ENCODE data around the gene TAS2R31. TPM values are rescaled to one million over a fixed set of nuclear protein-coding genes. Genes with fewer than 3 reads are reported as not detected.
A peak's percentile ranks its signal among the peaks of the same experiment; 100 is the strongest.
"Not testable (repeated sequence)": the region's sequence is repeated elsewhere in the genome, so short reads cannot be mapped to it uniquely, and the experiment has no call there.

TAS2R31 gene, protein sequence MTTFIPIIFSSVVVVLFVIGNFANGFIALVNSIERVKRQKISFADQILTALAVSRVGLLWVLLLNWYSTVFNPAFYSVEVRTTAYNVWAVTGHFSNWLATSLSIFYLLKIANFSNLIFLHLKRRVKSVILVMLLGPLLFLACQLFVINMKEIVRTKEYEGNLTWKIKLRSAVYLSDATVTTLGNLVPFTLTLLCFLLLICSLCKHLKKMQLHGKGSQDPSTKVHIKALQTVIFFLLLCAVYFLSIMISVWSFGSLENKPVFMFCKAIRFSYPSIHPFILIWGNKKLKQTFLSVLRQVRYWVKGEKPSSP
- total RNA-seq = 0.99 and 2.2 TPM in 2 replicates
- polyA plus RNA-seq (2012) = 0.42 TPM

DNA sequence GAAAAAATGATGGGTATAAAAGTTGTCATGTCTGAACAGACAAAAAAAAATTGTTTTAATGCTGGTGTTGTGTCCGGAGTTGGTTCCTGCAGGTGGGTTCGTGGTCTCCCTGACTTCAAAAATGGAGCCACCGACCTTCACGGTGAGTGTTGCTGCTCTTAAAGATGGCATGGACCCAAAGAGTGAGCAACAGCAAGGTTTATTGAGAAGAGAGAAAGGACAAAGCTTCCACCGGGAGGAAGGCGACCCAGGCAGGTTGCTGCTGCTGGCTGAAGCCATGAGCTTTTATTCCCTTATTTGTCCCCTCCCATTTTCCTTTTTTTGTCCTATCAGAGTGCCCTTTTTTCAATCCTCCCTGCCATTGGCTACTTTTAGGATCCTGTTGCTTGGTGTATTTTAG is at the start of gene TAS2R31:
Gene TAS2R31, minus strand, starts transcription at position 101 of the 400 bp plus-strand sequence. Its CDS starts 72 bp downstream, at position 29.
- DNase-seq (ENCODE audit: low read depth) = no peak

DNA sequence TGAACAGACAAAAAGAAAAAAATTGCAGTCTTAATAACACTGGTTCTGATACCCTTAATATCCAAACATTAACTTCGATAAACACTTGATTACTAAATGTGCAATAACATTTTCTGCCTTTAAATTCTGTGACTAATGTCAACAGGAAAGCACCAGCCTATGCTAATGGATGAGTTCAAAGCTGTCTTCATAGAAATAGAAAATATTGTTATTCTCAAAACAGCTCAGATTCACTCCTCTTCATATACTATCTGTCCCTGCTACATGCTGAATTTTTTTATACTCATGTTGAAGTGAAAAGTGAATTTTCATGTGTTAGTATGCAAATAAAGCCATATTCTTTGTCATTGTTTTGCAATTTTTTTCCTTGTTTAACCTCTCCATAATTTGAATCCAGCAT is 47.0 kb upstream of the TAS2R31 start:
- no peak for DNase-seq (ENCODE audit: low read depth)

DNA sequence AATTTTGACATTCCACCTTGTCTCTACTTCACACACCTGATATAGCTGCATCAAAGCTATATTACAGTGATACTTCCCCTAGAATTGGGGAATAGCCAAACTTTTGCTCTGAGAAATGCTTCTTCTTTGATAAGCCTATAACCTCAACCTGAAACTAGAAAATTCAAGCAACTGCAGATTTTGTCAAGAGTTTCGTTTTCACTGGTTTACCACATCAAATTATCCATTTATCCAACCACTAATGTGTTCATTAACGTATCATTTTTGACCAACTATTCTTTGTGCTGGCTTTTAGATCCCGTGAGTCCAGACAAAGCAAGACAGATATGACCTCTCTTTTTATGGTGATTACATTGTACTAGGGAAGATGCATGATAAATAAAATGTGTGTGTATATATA is 44.4 kb upstream of the TAS2R31 start:
- DNase-seq (ENCODE audit: low read depth) = no peak

DNA sequence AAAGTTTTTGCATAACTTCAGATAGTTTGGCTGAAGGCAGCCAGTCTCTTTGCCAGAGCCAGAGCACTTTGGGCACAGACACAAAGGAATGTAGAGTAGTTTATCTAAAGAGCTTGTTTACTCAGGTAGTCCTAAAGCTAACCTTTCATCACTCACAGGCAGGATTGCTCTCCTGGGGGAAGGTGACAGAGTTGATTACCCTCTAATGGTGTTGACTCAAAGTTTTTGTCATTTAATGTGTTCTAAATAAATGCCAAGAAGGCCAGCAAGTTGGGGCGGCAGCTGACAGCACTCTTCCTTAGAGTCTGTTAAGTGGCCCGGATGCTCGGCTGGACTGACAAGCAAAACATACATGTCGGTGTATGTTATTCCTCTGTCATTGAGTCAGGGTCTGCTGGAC is 40.2 kb upstream of the TAS2R31 start:
- DNase-seq (ENCODE audit: low read depth) = no peak

DNA sequence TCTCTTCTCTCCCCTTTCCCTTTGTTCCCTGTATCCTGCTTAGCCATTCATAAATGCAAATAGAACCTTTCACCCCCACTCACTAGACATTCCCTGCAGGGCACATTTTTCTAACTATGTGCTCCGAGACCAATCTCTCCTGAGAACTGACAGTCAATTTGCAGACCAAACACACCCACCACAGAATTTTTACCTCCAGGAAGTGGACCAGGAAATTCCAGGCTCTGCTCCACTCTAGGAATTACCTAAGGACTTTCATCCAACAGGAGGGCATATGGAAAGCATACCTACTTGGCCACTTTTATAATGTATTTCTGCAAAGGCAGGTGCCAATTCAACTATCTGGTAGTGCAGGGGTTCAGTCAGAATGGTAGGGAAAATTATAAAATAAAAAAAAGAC is 39.8 kb upstream of the TAS2R31 start:
- no peak for DNase-seq (ENCODE audit: low read depth)

DNA sequence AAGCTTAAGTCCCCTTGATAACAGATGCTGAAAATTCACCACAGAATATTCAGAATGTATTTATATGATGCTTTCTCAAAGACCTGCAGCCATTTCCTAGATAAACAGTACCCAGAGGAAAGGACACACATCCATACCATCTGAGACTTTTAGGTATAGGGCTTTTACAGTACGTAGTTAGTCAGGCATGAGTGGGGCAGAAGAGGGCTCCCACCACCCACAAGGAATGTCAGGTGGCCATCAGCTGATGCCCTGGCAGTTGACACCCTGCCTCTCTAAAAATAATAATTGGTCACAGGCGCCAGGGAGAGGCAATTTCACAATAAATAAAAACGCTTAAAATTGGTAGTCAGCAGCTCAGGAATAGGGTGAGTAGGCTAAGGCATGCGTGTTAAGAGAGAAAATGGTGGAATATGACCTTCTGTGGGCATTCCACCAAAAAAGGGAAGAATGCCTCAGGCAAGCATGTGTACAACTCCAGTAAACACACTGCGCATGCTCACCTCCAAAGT is 38.7 kb upstream of the TAS2R31 start:
- peak; percentile 35 for DNase-seq (ENCODE audit: low read depth)

DNA sequence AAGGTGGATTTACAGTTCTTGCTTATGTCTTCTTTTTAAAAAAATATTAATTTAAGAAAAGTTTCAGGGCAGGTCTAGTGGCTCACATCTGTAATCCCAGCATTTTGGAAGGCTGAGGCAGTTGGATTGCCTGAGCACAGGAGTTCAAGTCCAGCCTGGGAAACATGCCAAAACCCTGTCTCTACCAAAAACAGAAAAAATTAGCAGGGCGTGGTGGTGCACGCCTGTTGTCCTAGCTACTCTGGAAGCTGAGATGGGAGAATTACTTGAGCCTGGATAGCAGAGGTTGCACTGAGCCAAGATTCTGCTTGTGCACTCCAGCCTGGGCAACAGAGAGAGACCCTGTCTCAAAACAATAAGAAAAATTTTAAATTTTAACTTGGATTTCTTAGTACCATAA is 36.3 kb upstream of the TAS2R31 start:
- DNase-seq (ENCODE audit: low read depth) = peak; percentile 68

DNA sequence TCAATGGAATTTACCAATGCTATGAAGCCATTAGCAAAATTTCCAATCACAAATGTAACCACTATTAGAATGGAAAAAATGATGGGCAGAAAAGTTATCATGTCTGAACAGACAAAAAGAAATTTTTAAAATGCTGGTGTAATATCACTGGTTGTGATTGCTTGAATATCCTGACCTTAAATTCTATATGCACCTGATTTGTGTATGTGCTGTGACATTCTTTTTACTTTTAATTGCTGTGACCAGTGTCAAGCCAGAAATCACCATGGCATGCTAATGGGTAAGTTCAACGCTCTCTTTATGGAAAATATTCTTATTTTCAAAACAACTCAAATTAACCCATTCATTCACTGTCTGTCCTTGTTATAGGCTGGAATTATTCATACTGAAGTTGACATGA is 31.0 kb upstream of the TAS2R31 start, which contains the start of gene TAS2R46:
Gene TAS2R46, minus strand, starts transcription at position 101 of the 400 bp plus-strand sequence. Its CDS starts 0 bp downstream, at position 101.
- not testable (repeated sequence) for DNase-seq (ENCODE audit: low read depth)

DNA sequence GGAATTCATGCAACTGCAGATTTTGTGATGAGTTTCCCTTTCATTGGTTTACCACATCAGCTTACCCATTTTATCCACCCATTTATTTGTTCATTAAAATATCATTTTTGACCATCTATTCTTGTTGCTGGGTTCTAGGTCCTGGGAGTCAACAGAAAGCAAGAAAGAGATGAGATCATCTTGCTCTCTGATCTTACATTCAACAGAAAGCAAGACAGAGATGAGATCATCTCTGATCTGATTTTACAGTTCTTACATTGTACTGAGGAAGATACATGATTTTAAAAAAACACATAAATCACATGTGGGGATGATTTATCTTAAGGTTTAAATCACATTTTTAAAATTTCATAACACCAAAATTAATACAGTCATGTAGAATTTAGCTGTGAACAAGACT is 28.6 kb upstream of the TAS2R31 start:
- no peak for DNase-seq (ENCODE audit: low read depth)

DNA sequence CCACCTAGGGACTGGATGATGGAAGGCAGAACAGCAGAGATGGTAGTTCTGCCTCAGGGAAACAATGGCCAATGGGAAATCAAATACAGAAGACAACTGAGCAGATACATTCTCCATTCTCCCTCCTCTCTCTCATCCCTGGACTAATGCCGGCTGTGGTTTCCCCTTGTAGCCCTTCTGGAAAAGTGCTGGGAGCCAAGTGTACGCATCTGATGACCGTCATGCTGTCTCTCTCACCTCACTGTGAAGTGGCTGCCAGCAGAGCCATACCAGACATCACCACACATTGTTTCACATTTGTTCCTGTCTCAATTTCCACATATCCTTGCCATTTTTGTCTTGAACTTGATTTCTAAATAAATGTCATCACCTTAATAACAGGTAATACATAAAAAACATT is 27.8 kb upstream of the TAS2R31 start:
- no peak for DNase-seq (ENCODE audit: low read depth)

DNA sequence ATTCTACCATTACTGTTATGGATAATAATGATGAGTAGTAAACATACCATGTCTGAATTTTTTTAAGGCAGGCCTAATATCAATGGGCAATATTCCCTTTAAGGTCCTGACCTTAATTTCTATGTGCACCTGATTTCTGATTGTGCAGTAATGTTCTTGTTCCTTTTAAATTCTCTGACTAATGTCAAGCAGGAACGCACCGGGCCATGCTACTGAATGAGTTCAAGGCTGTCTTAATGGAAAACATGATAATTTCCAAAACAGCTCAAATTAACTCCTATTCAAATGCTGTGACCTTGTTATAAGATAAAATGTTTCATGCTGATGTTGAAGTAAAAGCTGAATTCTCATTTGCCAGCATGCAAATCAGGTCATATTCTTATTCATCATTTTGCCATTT is 24.1 kb upstream of the TAS2R31 start:
- DNase-seq (ENCODE audit: low read depth) = no peak

DNA sequence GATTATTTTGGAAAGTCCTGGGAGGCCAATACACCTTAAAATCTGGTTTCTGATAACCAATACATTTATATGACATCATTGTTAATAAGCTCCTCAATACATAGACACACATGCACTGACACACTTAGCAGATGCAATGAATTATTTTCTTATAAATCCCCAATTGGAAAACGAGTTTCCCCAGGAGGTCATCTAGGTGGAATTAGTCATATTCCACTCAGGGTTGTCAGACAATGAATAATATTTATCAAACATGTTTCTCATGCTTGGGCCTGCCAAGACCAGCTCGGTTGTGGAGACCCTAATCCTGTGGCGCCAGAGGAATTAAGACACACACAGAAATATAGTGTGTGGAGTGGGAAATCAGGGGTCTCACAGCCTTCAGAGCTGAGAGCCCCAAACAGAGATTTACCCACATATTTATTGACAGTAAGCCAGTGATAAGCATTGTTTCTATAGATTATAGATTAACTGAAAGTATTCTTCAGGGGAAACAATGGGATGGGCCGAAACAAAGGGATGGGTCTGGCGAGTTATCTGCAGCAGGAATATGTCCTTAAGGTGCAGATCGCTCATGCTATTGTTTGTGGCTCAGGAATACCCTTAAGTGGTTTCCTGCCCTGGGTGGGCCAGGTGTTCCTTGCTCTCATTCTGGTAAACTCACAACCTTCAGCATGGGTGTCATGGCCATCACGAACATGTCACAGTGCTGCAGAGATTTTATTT is 18.8 kb upstream of the TAS2R31 start:
- DNase-seq (ENCODE audit: low read depth) = not testable (repeated sequence)

DNA sequence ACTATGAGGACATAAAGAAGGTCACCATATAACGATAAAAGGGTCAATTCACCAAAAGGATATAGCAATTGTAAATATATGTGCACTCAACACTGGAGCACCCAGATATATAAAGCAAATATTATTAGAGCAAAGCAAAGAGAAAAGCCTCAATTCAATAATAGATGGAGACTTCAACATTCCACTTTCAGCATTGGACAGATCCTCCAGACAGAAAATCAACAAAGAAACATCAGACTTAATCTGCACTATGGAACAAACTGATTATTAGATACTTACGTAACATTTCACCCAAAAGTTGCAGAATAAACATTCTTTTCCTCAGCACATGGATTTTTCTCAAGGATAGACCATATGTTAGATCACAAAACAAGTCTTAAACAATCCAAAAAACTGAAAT is 10.2 kb upstream of the TAS2R31 start:
- DNase-seq (ENCODE audit: low read depth) = not testable (repeated sequence)

DNA sequence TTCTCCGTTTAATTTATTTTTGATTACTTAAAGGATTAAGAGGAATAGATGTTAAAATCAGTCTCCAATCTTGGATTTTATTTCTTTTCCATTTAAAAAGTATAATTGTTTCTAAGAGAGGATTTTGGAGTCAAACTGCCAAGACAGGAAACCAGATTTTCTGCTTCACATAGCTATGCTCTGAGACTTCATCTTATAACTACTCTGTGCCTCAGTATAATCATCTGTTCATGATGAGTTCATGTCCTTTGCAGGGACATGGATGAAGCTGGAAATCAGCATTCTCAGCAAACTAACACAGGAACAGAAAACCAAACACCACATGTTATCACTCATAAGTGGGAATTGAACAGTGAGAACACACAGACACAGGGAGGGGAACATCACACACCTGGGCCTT is 9.0 kb upstream of the TAS2R31 start:
- no peak for DNase-seq (ENCODE audit: low read depth)

DNA sequence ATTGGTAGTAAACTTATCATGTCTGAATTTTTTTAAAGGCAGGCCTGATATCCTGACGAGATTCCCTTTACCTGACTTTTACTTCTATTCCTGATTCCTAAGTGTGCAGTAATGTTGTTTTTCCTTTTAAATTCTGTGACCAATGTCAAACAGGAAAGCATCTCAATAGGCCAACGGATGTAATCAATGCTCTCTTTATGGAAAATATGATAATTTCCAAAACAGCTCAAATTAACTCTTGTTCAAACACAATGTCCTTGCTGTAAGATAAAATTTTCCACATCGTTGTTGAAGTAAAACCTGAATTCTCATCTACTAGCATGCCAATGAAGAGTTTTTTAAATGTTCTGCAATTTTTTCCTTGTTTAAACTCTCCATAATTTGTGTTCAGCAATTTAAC is 8.0 kb upstream of the TAS2R31 start:
- no peak for DNase-seq (ENCODE audit: low read depth)

DNA sequence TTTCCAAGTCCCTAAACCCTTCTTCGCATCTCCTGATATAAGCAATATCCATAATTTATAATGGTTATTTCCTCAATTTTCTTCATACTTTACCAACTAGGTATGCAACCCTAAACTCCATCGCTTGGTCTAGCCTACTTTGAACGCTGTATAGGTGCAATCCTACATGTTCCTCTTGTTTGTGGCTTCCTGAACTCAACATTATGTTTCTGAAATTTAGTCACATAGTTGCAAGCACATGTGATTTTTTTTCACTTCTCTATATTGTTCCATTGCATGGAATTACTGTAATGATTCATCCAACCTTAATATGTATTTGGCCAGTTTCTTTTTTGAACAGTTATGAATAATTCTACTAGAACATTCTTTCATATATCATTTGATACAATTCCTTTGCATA is 2.8 kb upstream of the TAS2R31 start:
- not testable (repeated sequence) for DNase-seq (ENCODE audit: low read depth)

DNA sequence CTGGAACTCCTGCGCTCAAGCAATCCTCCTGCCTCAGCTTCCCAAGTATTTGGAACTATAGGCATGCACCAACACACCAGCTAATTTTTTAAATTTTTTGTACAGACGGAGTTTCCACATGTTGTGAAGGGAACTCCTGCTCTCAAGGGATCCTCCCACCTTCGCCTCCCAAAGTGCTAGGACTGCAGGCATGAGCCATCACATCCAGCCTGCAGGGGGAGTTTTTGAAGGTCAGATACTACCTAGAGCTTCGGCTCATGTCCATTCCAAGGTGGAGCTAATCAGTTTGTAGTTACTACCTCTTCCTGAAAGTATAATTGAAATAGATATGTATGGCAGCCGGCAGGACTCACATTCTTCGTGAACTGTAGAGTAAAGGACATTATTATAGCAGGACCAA is 5.1 kb downstream of the TAS2R31 start:
- DNase-seq (ENCODE audit: low read depth) = no peak

DNA sequence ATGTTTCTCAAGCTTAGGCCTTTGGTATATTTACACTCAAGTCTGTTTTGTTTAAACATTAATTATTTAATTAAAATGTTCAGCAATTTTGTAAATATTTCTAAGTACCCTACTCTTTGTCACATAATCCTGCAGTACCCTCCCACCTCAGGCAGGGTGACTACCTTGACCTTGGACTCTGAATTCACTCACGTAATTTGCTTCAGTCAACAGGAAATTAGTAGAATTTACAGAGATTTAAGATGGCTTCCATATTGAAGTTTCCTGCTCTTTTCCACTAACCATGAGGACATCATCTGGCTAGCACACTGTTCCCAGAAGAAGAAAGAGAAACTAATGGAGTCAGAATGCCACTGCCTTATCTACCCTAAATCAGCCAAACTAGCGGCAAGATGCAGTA is 7.8 kb downstream of the TAS2R31 start:
- DNase-seq (ENCODE audit: low read depth) = no peak

DNA sequence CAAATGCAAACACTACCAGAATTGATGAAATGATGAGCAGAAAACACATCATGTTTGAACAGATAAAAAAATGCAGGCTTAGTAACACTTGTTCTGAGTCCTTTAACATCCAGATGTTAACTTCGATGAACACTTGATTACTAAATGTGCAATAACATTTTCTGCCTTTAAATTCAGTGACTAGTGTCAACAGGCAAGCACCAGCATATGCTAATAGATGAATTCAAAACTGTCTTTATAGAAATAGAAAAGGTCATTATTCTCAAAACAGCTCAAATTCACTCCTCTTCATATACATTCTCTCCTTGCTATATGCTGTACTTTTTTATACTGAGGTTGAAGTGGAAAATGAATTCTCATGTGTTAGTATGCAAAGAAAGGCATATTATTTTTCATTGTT is 8.7 kb downstream of the TAS2R31 start, which contains the start of gene TAS2R19:
Gene TAS2R19, minus strand, starts transcription at position 101 of the 400 bp plus-strand sequence. Its CDS starts 49 bp downstream, at position 52.
- DNase-seq (ENCODE audit: low read depth) = no peak

DNA sequence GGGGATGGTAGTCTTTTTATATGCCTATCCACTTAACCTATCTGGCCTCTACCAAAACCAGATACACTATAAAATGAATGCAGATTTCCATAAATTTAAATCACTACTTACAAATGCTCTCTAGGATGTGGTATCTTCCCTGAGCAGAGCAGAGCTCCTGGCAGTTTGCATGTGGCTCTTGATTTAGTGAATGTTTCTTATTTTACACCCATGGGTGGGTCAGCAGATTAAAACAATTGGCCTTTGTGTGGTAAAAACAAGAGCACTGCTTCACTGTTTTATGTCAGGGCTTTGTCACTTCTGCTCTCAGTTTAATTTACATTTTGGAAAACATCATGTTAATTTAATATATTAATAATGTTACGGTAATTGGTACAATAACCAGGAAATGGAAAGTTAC is 14.3 kb downstream of the TAS2R31 start:
- DNase-seq (ENCODE audit: low read depth) = peak; percentile 5

DNA sequence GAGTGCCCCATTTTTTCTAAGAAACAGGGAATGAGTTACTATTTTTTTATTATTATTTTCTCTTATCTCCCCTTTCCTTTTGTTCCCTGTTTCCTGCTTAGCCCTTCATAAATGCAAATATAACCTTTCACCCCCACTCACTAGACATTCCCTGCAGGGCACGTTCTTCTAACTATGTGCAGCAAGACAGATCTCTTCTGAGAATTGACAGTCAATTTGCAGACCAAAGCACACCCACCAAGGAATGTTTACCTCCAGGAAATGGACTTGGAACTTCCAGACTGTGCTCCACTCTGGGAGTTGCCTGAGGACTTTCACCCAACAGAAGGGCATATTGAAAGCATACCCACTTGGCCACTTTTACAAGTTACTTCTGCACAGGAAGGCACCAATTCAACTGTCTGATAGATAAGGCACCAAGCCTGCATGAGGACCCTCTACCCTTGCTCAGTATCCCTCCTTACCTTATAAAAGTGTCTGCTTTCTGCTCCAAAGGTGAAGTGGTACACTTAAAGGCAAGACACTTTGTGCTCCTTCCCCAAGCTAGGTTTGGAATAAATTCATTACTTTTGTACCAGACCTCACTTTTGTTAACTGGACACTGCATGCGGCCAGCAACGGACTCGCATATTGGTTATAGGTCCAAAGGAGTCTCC is 15.3 kb downstream of the TAS2R31 start:
- DNase-seq (ENCODE audit: low read depth) = no peak

DNA sequence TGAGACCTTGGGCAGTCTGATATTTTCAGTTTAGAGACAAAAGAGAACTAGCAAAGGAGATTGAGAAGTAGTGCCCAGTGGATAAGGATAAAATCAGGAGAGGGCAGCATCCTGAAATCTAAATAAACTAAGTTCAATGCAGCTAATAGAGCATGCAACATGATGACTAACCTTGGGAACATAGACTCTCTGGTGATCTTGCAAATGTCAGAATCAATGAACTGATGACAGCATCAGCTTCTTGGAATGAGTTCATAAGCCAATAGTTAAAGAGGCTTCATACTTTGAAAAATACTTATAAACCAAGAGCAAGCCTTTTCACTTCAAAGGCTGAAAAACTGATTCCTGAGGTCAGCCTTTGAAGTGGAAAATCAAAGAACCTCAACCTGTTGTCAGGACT is 17.0 kb downstream of the TAS2R31 start:
- DNase-seq (ENCODE audit: low read depth) = no peak

Data from myocyte (in vitro differentiated cells).